ENCODE results near the gene IGSF21. TPM values are rescaled to one million over a fixed set of nuclear protein-coding genes. Genes with fewer than 3 reads are reported as not detected.

IGSF21 gene
- total and polyA plus RNA-seq, 4 donors = 0.31 to 1.5 (median 0.88) TPM

- TF ChIP-seq TAF1 (conservative IDR thresholded peaks at IDR 0.05) (no peak), FOXA1 (IDR thresholded peaks at IDR 0.05) (no peak), ATF3 (IDR thresholded peaks at IDR 0.05) (no peak), EGR1 (IDR thresholded peaks at IDR 0.05; ENCODE audit: low read depth in 2 of 2) (no peak), NR2F2 (IDR thresholded peaks at IDR 0.05) (no peak), RXRA (IDR thresholded peaks at IDR 0.05) (no peak), FOXA2 (IDR thresholded peaks at IDR 0.05) (no peak), HNF4G (IDR thresholded peaks at IDR 0.05) (no peak)
- H3K9ac ChIP-seq (ENCODE audit: low read depth in 1 of 2, low read length in 2 of 2) = no peak overlapping the region
- no peaks in the 10 kb centered on the region for H3K4me1 ChIP-seq (ENCODE audit: control insufficient read depth in 4 of 4, insufficient read depth in 4 of 4, low read length in 3 of 4)
- H3K27ac ChIP-seq (ENCODE audit: low read depth in 1 of 2, low read length in 2 of 2) = no peak overlapping the region
- WGBS = 59% methylated on average over 8 of the region's 8 CpGs
- DNase-seq (ENCODE audit: low spot score) = no peak
- peaks cover 0 to 8% (median 3%) of the 10 kb centered on the region in 4 donors for H3K27me3 ChIP-seq (ENCODE audit: control insufficient read depth in 4 of 4, insufficient read depth in 4 of 4, low read length in 3 of 4)
- H3K36me3 ChIP-seq (ENCODE audit: control insufficient read depth in 4 of 4, insufficient read depth in 3 of 4, low read depth in 1 of 4, low read length in 3 of 4) = no peaks in the 10 kb centered on the region
- no peaks in the 10 kb centered on the region for H3K9me3 ChIP-seq (ENCODE audit: control insufficient read depth in 4 of 4, low read length in 3 of 4)
- H3K4me3 ChIP-seq (ENCODE audit: low read depth in 1 of 3, low read length in 3 of 3) = no peak overlapping the region
Observed at GRCh38 chr1:18200136-18200717, 92.6 kb downstream of the IGSF21 start.

- 47% methylated on average over 6 of the region's 6 CpGs for WGBS
- Histone ChIP-seq H3K9ac (ENCODE audit: low read depth in 1 of 2, low read length in 2 of 2) (no peak overlapping the region), H3K27ac (ENCODE audit: low read depth in 1 of 2, low read length in 2 of 2) (no peak overlapping the region), H3K4me1 (ENCODE audit: control insufficient read depth in 4 of 4, insufficient read depth in 4 of 4, low read length in 3 of 4) (no peaks in the 10 kb centered on the region), H3K9me3 (ENCODE audit: control insufficient read depth in 4 of 4, low read length in 3 of 4) (no peaks in the 10 kb centered on the region), H3K36me3 (ENCODE audit: control insufficient read depth in 4 of 4, insufficient read depth in 3 of 4, low read depth in 1 of 4, low read length in 3 of 4) (no peaks in the 10 kb centered on the region), H3K27me3 (ENCODE audit: control insufficient read depth in 4 of 4, insufficient read depth in 4 of 4, low read length in 3 of 4) (peaks cover 0 to 8% (median 3%) of the 10 kb centered on the region in 4 donors), H3K4me3 (ENCODE audit: low read depth in 1 of 3, low read length in 3 of 3) (no peak overlapping the region)
- no peak for TF ChIP-seq RAD21 (IDR thresholded peaks at IDR 0.05)
- no peak for TF ChIP-seq HNF4G (IDR thresholded peaks at IDR 0.05)
- TF ChIP-seq NR2F2 (IDR thresholded peaks at IDR 0.05) = no peak
- TF ChIP-seq CTCF (IDR thresholded peaks at IDR 0.05; ENCODE audit: low read depth, low read length, missing input control) = no peak
- no peak for TF ChIP-seq JUND (IDR thresholded peaks at IDR 0.05)
- no peak for TF ChIP-seq GABPA (IDR thresholded peaks at IDR 0.05 in 1 of 2, conservative IDR thresholded peaks at IDR 0.05 in 1 of 2)
- TF ChIP-seq FOXA1 (IDR thresholded peaks at IDR 0.05) = no peak
- no peak for TF ChIP-seq MAX (IDR thresholded peaks at IDR 0.05)
- TF ChIP-seq ATF3 (IDR thresholded peaks at IDR 0.05) = no peak
- no peak for TF ChIP-seq EGR1 (IDR thresholded peaks at IDR 0.05; ENCODE audit: low read depth in 2 of 2)
- no peak for TF ChIP-seq YY1 (IDR thresholded peaks at IDR 0.05)
- no peak for TF ChIP-seq HNF4A (conservative IDR thresholded peaks at IDR 0.05)
- no peak for TF ChIP-seq TAF1 (conservative IDR thresholded peaks at IDR 0.05)
- no peak for TF ChIP-seq RXRA (IDR thresholded peaks at IDR 0.05)
- no peak for TF ChIP-seq REST (IDR thresholded peaks at IDR 0.05)
- no peak for TF ChIP-seq SP1 (IDR thresholded peaks at IDR 0.05)
- no peak for TF ChIP-seq FOXA2 (IDR thresholded peaks at IDR 0.05)
- TF ChIP-seq ZBTB33 (IDR thresholded peaks at IDR 0.05) = no peak
- DNase-seq (ENCODE audit: low spot score) = no peak
Observed at GRCh38 chr1:18200918-18201317, 93.3 kb downstream of the IGSF21 start.

Measured in liver (tissue), 9 donors.